Liver (tissue), 9 donors: Measurements from ENCODE around the gene MCF2L2. TPM values are rescaled to one million over a fixed set of nuclear protein-coding genes. Genes with fewer than 3 reads are reported as not detected.

Source experiments
- DNase-seq: peaks from one replicate; pipeline ENCODE4 v3.0.0-alpha.2; 2017; ENCODE audit warnings: low spot score
- H3K27ac ChIP-seq, 2 donors: one replicate each; pipeline ENCODE4 v1.7.0; 2013; ENCODE audit warnings: inconsistent platforms in 2 of 2, low read length in 2 of 2, control low read depth in 1 of 2, low read depth in 1 of 2, mild to moderate bottlenecking in 1 of 2
- H3K27me3 ChIP-seq, 4 donors: one replicate each; pipeline versions ENCODE4 v1.6.1 to v1.7.0; 2013; ENCODE audit warnings: low read length in 3 of 4, inconsistent platforms in 1 of 4, mild to moderate bottlenecking in 1 of 4, moderate library complexity in 1 of 4; ENCODE audit not compliant: control insufficient read depth in 4 of 4, insufficient read depth in 4 of 4
- H3K36me3 ChIP-seq, 4 donors: one replicate each; pipeline versions ENCODE4 v1.6.1 to v1.7.0; 2013; ENCODE audit warnings: low read length in 3 of 4, mild to moderate bottlenecking in 3 of 4, low read depth in 1 of 4, moderate library complexity in 1 of 4; ENCODE audit not compliant: control insufficient read depth in 4 of 4, insufficient read depth in 3 of 4
- H3K4me1 ChIP-seq, 4 donors: one replicate each; pipeline versions ENCODE4 v1.6.1 to v1.7.0; 2013; ENCODE audit warnings: low read length in 3 of 4, mild to moderate bottlenecking in 3 of 4, moderate library complexity in 1 of 4; ENCODE audit not compliant: control insufficient read depth in 4 of 4, insufficient read depth in 4 of 4
- H3K4me3 ChIP-seq, 3 donors: one replicate each; pipeline versions ENCODE4 v1.6.1 to v1.7.0; 2013; ENCODE audit warnings: low read length in 3 of 3, control low read depth in 1 of 3, low read depth in 1 of 3, mild to moderate bottlenecking in 1 of 3
- H3K9ac ChIP-seq, 2 donors: one replicate each; pipeline ENCODE4 v1.7.0; 2013; ENCODE audit warnings: low read length in 2 of 2, mild to moderate bottlenecking in 2 of 2, moderate library complexity in 2 of 2, control low read depth in 1 of 2, low read depth in 1 of 2
- H3K9me3 ChIP-seq, 4 donors: one replicate each; pipeline versions ENCODE4 v1.6.1 to v1.7.0; 2013; ENCODE audit warnings: low read length in 3 of 4; ENCODE audit not compliant: control insufficient read depth in 4 of 4
- EGR1 ChIP-seq, 2 donors: IDR thresholded peaks; 2 replicates each; pipeline ENCODE4 v1.6.1; 2016 to 2018; ENCODE audit warnings: antibody characterized with exemption in 2 of 2, low read depth in 2 of 2
- FOXA1 ChIP-seq: IDR thresholded peaks from 2 replicates; pipeline ENCODE4 v1.6.1; 2016; ENCODE audit warnings: antibody characterized with exemption
- FOXA2 ChIP-seq: IDR thresholded peaks from 2 replicates; pipeline ENCODE4 v1.6.1; 2016; ENCODE audit warnings: antibody characterized with exemption
- HNF4A ChIP-seq, 2 donors: conservative IDR thresholded peaks; 2 replicates each; pipeline ENCODE4 v1.6.1; 2016; ENCODE audit warnings: antibody characterized with exemption in 2 of 2, mild to moderate bottlenecking in 2 of 2
- HNF4G ChIP-seq: IDR thresholded peaks from 2 replicates; pipeline ENCODE4 v1.6.1; 2016; ENCODE audit warnings: antibody characterized with exemption
- JUND ChIP-seq, 2 donors: IDR thresholded peaks; 2 replicates each; pipeline ENCODE4 v1.6.1; 2016; ENCODE audit warnings: antibody characterized with exemption in 2 of 2
- NR2F2 ChIP-seq: IDR thresholded peaks from 2 replicates; pipeline ENCODE4 v1.6.1; 2016; ENCODE audit warnings: antibody characterized with exemption
- RAD21 ChIP-seq, 2 donors: IDR thresholded peaks; 2 replicates each; pipeline ENCODE4 v1.6.1; 2016; ENCODE audit warnings: antibody characterized with exemption in 2 of 2, mild to moderate bottlenecking in 2 of 2
- REST ChIP-seq: IDR thresholded peaks from 2 replicates; pipeline ENCODE4 v1.6.1; 2016; ENCODE audit warnings: antibody characterized with exemption, mild to moderate bottlenecking
- RXRA ChIP-seq, 2 donors: IDR thresholded peaks; 2 replicates each; pipeline ENCODE4 v1.6.1; 2017 to 2018; ENCODE audit warnings: antibody characterized with exemption in 2 of 2, mild to moderate bottlenecking in 1 of 2
- SP1 ChIP-seq: IDR thresholded peaks from 2 replicates; pipeline ENCODE4 v1.6.1; 2018; ENCODE audit warnings: antibody characterized with exemption, mild to moderate bottlenecking
- YY1 ChIP-seq: IDR thresholded peaks from 2 replicates; pipeline ENCODE4 v1.6.1; 2016; ENCODE audit warnings: antibody characterized with exemption, mild to moderate bottlenecking
- WGBS: extraction: QIAGEN DNeasy Blood & Tissue Kit; methylation state at CpG from one replicate; pipeline ENCODE4 v1.1.7; 2013; 5-methylcytosine and 5-hydroxymethylcytosine counted together
- polyA plus RNA-seq, 2 donors: library from polyadenylated mRNA; stranded (reverse) in 1 of 2; unstranded in 1 of 2; fragments of 200-250 nt in 1 of 2; fragments of >200 nt in 1 of 2; fragmentation: Nextera tagmentation in 1 of 2; extraction: Ambion mirVana in 1 of 2; gene quantifications; one replicate each; pipeline versions ENCODE4 v1.2.1 to v1.2.3, GENCODE V29; 2013 to 2015
- total RNA-seq, 2 donors: library from RNA; depleted of rRNA; stranded (reverse); fragments of >200 nt; gene quantifications; one replicate each; pipeline ENCODE4 v1.2.3, GENCODE V29; 2014
- TF ChIP-seq, protein P1 (sequence below): IDR thresholded peaks from 2 replicates; pipeline ENCODE4 v1.6.1; 2016; ENCODE audit warnings: antibody characterized with exemption
- TF ChIP-seq, protein P2 (sequence below): fragments of 150-350 bp; IDR thresholded peaks from 2 replicates; pipeline ENCODE4 v1.5.1; 2017; ENCODE audit warnings: improper control_type of control experiment, low read depth, low read length; ENCODE audit not compliant: missing input control
- TF ChIP-seq, protein P3 (sequence below): IDR thresholded peaks from 2 replicates; pipeline ENCODE4 v1.6.1; 2016; ENCODE audit warnings: antibody characterized with exemption
- TF ChIP-seq, protein P4 (sequence below): IDR thresholded peaks from 2 replicates; pipeline ENCODE4 v1.6.1; 2016; ENCODE audit warnings: antibody characterized with exemption
- donor health status: healthy.
- donor health status: healthy.
- donor health status: healthy.
- donor health status: healthy.
- donor health status: healthy.

The MCF2L2 gene
- total and polyA plus RNA-seq, 4 donors, result 0.02 to 0.47 (median 0.17) TPM; not detected in 1

DNA sequence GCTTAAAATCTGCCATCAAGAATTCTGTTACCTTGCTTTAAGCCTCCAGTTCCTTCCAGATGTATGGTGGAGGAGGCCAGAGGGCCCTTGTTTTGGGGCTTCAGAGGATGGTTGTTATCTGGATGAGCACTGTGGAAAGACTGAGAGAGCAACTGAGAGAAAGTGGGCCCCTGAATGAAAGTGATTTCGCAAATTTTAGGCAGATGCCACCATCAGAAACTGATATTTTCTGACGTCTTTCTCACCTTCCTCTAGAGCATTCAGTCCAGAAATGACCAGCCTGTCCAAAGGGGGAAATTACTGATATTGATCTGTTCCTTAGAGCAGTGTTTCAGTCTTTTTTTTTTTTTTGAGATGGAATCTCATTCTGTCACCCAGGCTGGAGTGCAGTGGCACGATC is 162.0 kb downstream of the MCF2L2 start (continued):
- TF ChIP-seq REST, result no peak
- TF ChIP-seq, protein P1, sequence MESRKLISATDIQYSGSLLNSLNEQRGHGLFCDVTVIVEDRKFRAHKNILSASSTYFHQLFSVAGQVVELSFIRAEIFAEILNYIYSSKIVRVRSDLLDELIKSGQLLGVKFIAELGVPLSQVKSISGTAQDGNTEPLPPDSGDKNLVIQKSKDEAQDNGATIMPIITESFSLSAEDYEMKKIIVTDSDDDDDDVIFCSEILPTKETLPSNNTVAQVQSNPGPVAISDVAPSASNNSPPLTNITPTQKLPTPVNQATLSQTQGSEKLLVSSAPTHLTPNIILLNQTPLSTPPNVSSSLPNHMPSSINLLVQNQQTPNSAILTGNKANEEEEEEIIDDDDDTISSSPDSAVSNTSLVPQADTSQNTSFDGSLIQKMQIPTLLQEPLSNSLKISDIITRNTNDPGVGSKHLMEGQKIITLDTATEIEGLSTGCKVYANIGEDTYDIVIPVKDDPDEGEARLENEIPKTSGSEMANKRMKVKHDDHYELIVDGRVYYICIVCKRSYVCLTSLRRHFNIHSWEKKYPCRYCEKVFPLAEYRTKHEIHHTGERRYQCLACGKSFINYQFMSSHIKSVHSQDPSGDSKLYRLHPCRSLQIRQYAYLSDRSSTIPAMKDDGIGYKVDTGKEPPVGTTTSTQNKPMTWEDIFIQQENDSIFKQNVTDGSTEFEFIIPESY, result no peak
- no peak for TF ChIP-seq EGR1 (IDR thresholded peaks at IDR 0.05; ENCODE audit: low read depth in 2 of 2)

DNA sequence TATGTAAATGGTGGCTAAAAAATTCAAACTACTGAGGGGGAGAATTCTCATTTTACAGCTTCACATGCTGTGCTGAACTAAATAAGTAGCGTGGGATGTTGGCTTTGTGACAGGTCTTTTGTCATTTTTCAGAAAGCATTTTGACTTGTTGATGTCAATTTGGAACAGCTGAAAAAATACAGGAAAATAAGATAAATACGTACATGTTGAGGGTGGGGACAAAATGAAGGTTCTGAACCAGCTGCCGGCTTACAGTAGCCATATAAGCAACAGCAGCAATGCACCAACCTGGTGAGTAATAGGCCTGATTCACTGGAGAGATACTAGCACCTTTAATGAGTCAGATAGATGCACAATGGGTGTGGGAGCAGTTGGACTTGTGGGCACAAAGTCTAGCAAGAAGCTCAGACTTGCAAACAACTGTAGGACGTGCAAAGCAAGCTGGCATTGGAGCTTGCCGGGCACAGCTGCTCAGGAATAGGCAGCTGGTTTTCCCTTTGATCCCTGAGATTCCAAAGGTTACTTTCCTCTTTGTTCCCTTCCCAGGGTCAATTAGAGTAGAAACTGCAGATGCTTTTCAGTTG is 162.5 kb downstream of the MCF2L2 start:
- Histone ChIP-seq H3K27ac (no peak overlapping the region), H3K9me3 (no peaks in the 10 kb centered on the region), H3K4me3 (no peak overlapping the region), H3K9ac (no peak overlapping the region), H3K27me3 (peaks cover 0 to 3% (median 0%) of the 10 kb centered on the region in 4 donors), H3K4me1 (peaks cover 0 to 2% (median 0%) of the 10 kb centered on the region in 4 donors), H3K36me3 (no peaks in the 10 kb centered on the region)
- WGBS, result 63% methylated on average over 5 of the region's 5 CpGs
- TF ChIP-seq NR2F2, result peak; percentile 11
- TF ChIP-seq YY1, result no peak
- peak; percentile 77 to 80 for TF ChIP-seq HNF4A (conservative IDR thresholded peaks at IDR 0.05)
- peak; percentile 56 for TF ChIP-seq HNF4G
- peak in 1 of 2 donors; percentile 11 for TF ChIP-seq JUND (IDR thresholded peaks at IDR 0.05)
- peak; percentile 34 to 44 for TF ChIP-seq RXRA (IDR thresholded peaks at IDR 0.05)
- DNase-seq, result no peak

DNA sequence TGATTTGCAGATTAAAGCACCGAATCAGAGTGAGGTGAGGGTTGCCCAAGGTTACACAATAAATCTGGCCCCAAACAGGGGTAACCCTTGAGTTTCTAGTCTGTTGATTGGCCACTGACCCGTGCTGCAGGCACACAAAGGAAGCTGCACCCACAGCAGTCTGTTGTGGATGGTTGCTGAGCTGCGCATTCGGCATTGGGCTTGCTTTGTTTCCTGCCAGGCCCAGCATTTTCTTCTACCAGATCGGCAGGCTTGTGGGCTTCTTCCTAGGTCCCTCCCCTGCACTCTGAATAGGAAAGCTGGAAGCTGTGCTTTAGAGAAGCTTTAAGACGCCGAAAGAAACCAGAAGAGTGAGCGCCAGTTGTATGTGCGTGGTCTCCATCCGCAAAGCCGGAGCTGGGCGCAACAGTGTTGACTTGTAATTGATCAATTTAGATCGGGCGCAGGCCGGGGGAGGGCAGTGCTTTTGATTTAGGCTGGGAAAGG is 163.2 kb downstream of the MCF2L2 start:
- H3K27me3 ChIP-seq, result peaks cover 0 to 3% (median 0%) of the 10 kb centered on the region in 4 donors
- no peak overlapping the region for H3K9ac ChIP-seq
- DNase-seq, result no peak
- WGBS, result 75% methylated on average over 15 of the region's 15 CpGs
- no peak overlapping the region for H3K27ac ChIP-seq
- H3K4me3 ChIP-seq, result no peak overlapping the region
- H3K9me3 ChIP-seq, result no peaks in the 10 kb centered on the region
- peaks cover 0 to 2% (median 0%) of the 10 kb centered on the region in 4 donors for H3K4me1 ChIP-seq
- no peaks in the 10 kb centered on the region for H3K36me3 ChIP-seq
- TF ChIP-seq FOXA2 (no peak), SP1 (no peak), NR2F2 (no peak), FOXA1 (no peak), HNF4A (conservative IDR thresholded peaks at IDR 0.05) (no peak), REST (no peak), RAD21 (IDR thresholded peaks at IDR 0.05) (no peak)
- TF ChIP-seq, protein P1, result no peak
- TF ChIP-seq, protein P2, sequence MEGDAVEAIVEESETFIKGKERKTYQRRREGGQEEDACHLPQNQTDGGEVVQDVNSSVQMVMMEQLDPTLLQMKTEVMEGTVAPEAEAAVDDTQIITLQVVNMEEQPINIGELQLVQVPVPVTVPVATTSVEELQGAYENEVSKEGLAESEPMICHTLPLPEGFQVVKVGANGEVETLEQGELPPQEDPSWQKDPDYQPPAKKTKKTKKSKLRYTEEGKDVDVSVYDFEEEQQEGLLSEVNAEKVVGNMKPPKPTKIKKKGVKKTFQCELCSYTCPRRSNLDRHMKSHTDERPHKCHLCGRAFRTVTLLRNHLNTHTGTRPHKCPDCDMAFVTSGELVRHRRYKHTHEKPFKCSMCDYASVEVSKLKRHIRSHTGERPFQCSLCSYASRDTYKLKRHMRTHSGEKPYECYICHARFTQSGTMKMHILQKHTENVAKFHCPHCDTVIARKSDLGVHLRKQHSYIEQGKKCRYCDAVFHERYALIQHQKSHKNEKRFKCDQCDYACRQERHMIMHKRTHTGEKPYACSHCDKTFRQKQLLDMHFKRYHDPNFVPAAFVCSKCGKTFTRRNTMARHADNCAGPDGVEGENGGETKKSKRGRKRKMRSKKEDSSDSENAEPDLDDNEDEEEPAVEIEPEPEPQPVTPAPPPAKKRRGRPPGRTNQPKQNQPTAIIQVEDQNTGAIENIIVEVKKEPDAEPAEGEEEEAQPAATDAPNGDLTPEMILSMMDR, result no peak
- TF ChIP-seq, protein P3, sequence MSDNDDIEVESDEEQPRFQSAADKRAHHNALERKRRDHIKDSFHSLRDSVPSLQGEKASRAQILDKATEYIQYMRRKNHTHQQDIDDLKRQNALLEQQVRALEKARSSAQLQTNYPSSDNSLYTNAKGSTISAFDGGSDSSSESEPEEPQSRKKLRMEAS, result no peak
- TF ChIP-seq, protein P4, sequence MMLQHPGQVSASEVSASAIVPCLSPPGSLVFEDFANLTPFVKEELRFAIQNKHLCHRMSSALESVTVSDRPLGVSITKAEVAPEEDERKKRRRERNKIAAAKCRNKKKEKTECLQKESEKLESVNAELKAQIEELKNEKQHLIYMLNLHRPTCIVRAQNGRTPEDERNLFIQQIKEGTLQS, result no peak
